Lower lobe of right lung (tissue), 2 donors: ENCODE results near the gene COL12A1. TPM values are rescaled to one million over a fixed set of nuclear protein-coding genes. Genes with fewer than 3 reads are reported as not detected.

Experiments
- ATAC-seq, 2 donors: fragments of 200-7000 bp; cut with Tn5 transposase; one replicate each; pipeline ENCODE4 v1.9.1; 2020 to 2022; ENCODE audit warnings: mild to moderate bottlenecking in 2 of 2, moderate library complexity in 2 of 2
- DNase-seq: peaks from one replicate; pipeline ENCODE4 v3.0.0-alpha.2; 2020
- H3K27ac ChIP-seq: fragments of 200-600 bp; one replicate; pipeline ENCODE4 v1.8.0; 2022
- H3K27me3 ChIP-seq: fragments of 200-600 bp; one replicate; pipeline ENCODE4 v1.8.0; 2022; ENCODE audit warnings: low read depth
- H3K36me3 ChIP-seq: fragments of 200-600 bp; one replicate; pipeline ENCODE4 v1.8.0; 2022; ENCODE audit warnings: mild to moderate bottlenecking
- H3K4me1 ChIP-seq: fragments of 200-600 bp; one replicate; pipeline ENCODE4 v1.8.0; 2022
- H3K4me3 ChIP-seq: fragments of 200-600 bp; one replicate; pipeline ENCODE4 v1.8.0; 2022; ENCODE audit warnings: mild to moderate bottlenecking
- H3K9me3 ChIP-seq: fragments of 200-600 bp; one replicate; pipeline ENCODE4 v1.8.0; 2022
- intact Hi-C: fragments of 100-400 bp; cut with DNase I; formaldehyde crosslinking; loops from one replicate; pipeline ENCODE4 v1.11.0; 2022
- total RNA-seq: library from RNA; stranded (reverse); fragmentation: NEBNext Ultra II Directional; extraction: Animal tissue kit (Norgen Biotek cat#: 25700); gene quantifications from one replicate; pipeline ENCODE4 v1.2.1, GENCODE V29; 2021
- TF ChIP-seq, protein P1 (sequence below): fragments of 200-600 bp; IDR thresholded peaks from one replicate; pipeline ENCODE4 v1.8.0; 2022; ENCODE audit warnings: antibody characterized with exemption, mild to moderate bottlenecking
- donor health status: DM: no; HTN: yes; CAD: no; lungs with severe emphysema.

COL12A1 gene
- total RNA-seq, 1 donor from 2014 or later, result 36.6 TPM

DNA sequence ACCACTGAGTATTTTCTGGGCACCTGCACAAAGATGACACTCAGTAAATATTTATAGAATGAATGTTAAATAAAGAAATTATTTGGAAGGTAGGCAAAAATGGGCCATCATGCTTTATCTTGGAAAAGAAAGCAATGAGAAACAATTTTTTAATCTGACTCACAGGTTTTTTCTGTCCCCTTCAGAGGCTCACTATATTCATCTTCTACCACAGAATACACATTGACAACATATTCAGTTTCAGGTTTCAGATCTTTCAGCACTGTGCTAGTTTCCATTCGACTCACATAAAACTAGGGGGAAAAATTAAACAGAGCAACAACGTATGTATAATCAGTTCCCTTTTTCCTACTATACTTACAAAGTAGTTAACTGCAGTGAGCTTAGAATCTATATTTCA is 58.3 kb downstream of the COL12A1 start:
- no peak for ATAC-seq
- Histone ChIP-seq H3K36me3 (no peaks in the 10 kb centered on the region), H3K9me3 (no peaks in the 10 kb centered on the region), H3K4me1 (no peaks in the 10 kb centered on the region), H3K27ac (no peak overlapping the region), H3K4me3 (no peak overlapping the region), H3K27me3 (no peaks in the 10 kb centered on the region)
- DNase-seq, result no peak
- TF ChIP-seq, protein P1, sequence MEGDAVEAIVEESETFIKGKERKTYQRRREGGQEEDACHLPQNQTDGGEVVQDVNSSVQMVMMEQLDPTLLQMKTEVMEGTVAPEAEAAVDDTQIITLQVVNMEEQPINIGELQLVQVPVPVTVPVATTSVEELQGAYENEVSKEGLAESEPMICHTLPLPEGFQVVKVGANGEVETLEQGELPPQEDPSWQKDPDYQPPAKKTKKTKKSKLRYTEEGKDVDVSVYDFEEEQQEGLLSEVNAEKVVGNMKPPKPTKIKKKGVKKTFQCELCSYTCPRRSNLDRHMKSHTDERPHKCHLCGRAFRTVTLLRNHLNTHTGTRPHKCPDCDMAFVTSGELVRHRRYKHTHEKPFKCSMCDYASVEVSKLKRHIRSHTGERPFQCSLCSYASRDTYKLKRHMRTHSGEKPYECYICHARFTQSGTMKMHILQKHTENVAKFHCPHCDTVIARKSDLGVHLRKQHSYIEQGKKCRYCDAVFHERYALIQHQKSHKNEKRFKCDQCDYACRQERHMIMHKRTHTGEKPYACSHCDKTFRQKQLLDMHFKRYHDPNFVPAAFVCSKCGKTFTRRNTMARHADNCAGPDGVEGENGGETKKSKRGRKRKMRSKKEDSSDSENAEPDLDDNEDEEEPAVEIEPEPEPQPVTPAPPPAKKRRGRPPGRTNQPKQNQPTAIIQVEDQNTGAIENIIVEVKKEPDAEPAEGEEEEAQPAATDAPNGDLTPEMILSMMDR, result no peak
- intact Hi-C loops, result no loop called here

- Histone ChIP-seq H3K9me3 (no peaks in the 10 kb centered on the region), H3K27ac (no peak overlapping the region), H3K36me3 (no peaks in the 10 kb centered on the region), H3K27me3 (no peaks in the 10 kb centered on the region), H3K4me3 (no peak overlapping the region), H3K4me1 (no peaks in the 10 kb centered on the region)
- DNase-seq (no peak), ATAC-seq (no peak)
- intact Hi-C loops, result no loop called here
- TF ChIP-seq, protein P1, result no peak
Measured at GRCh38 chr6:75145976-75146375, 59.9 kb downstream of the COL12A1 start.

GRCh38 chr6:75145211-75145610 is 60.6 kb downstream of the COL12A1 start:
- Histone ChIP-seq H3K4me1 (no peaks in the 10 kb centered on the region), H3K9me3 (no peaks in the 10 kb centered on the region), H3K4me3 (no peak overlapping the region), H3K36me3 (no peaks in the 10 kb centered on the region), H3K27me3 (no peaks in the 10 kb centered on the region), H3K27ac (no peak overlapping the region)
- DNase-seq (no peak), ATAC-seq (no peak)
- intact Hi-C loops, result no loop called here
- TF ChIP-seq, protein P1, result no peak

- H3K27ac ChIP-seq, result no peak overlapping the region
- no peaks in the 10 kb centered on the region for H3K4me1 ChIP-seq
- TF ChIP-seq, protein P1, result no peak
- no peaks in the 10 kb centered on the region for H3K27me3 ChIP-seq
- no peak overlapping the region for H3K4me3 ChIP-seq
- H3K36me3 ChIP-seq, result no peaks in the 10 kb centered on the region
- ATAC-seq, result no peak
- no peak for DNase-seq
- intact Hi-C loops, result no loop called here
- H3K9me3 ChIP-seq, result no peaks in the 10 kb centered on the region
Measured at GRCh38 chr6:75144386-75144785, 61.5 kb downstream of the COL12A1 start.

DNA sequence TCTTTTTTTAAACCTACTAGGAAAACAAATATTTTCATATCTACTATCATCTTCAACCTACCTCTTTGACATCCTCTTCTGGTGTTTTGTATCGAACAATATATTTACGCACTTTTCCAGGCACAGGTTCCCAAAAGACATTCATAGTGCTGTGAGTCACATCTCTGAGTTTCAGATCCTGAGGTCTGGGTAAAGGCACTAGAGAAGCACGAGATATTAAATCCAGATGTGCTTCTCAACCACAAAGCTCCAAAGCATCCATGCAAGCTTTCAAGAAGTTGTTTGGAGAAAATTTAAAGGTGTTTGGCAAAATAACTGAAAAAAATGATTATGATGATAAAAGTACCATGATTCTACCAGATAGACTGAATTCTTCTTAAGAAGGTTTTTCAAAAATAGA is 62.7 kb downstream of the COL12A1 start:
- H3K9me3 ChIP-seq, result no peaks in the 10 kb centered on the region
- no peaks in the 10 kb centered on the region for H3K4me1 ChIP-seq
- no peaks in the 10 kb centered on the region for H3K27me3 ChIP-seq
- no peak for ATAC-seq
- intact Hi-C loops, result no loop called here
- TF ChIP-seq, protein P1, result no peak
- H3K27ac ChIP-seq, result no peak overlapping the region
- DNase-seq, result no peak
- no peak overlapping the region for H3K4me3 ChIP-seq
- H3K36me3 ChIP-seq, result no peaks in the 10 kb centered on the region

DNA sequence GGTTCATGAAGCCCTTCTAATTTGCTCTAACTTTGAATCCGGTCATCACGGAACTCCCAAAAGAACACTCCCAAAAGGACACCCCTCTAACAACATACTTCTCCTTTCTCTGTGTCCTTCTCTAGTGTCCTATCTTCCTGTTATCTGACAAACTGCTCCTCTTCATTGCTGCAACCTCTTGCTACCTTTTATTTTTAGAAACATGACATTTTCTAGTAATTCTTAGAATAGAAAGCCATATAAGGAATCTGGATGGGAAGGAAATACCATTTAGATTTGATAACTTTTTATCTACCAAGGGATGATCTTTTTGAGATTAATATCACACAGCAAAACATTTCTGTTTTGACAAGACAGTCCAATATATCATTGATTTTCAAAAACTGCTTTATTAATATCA is 63.1 kb downstream of the COL12A1 start:
- DNase-seq (no peak), ATAC-seq (no peak)
- Histone ChIP-seq H3K4me1 (no peaks in the 10 kb centered on the region), H3K27ac (no peak overlapping the region), H3K36me3 (no peaks in the 10 kb centered on the region), H3K4me3 (no peak overlapping the region), H3K27me3 (no peaks in the 10 kb centered on the region), H3K9me3 (no peaks in the 10 kb centered on the region)
- intact Hi-C loops, result no loop called here
- TF ChIP-seq, protein P1, result no peak
